Stimulated activated CD8-positive, alpha-beta memory T cell treated with anti-CD3 and anti-CD28 coated beads, Interleukin-15, amount 100 ng/mL, for 1 hour (primary cell): Measurements from ENCODE around the gene MYCL.

ENCODE experiments used
- DNase-seq: peaks from one replicate; pipeline ENCODE4 v3.0.0-alpha.2; 2020; ENCODE audit warnings: low read depth

The MYCL gene

DNA sequence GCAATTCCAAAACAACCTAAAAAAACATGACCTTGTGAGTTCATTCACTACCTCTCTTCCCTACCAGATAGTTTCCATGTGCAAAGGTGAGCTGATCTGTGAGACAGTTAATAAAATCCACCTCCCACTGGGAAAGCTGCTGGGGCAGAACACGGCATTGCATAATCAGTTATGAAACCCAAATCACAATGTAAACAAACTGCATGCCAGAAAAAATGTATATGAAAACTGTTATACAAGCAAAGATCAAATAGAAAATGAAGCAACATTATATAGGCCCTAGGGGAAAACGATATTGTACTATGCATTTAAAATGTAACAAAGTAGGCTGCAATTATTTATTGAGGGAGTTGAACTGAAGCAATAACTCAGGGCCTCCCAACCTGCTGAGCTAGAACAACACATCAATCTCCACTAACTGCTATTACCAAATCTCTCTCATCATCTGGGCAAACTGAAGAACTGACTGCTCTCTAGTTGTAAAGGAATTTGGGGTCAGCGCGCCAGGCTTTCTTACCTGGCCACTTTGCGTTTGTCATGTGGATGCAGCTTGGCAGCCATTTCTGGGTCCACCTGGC, 49.4 kb downstream of the MYCL start:
- DNase-seq: no peak

DNA sequence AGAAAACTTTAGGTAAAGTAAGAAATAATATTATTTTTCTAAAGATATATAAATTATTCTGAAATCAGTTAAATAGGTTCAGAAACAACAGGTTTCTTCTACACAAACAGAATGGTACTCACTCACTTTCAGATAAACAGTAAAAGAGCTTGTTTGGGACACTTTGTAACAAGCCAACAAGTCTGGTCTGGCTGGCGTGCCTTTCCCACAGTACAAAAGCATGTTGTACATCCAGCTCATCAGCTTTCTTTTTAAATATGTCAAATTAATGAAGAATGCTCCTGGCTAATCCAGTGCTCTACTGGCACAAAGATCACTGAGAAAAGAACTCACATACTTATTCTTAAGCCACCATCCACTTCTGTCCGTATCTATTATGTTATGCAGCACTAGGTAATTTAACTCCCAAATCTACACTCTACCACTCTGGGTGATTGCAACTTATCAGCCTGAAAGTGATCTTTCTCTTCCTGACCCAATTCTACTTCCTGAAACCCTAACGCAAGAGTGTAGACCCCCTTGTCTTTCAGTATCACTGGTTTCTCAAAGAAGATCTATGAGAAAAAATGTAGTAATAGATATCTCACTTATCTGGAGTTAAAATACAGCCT, 51.0 kb downstream of the MYCL start:
- DNase-seq: no peak

DNA sequence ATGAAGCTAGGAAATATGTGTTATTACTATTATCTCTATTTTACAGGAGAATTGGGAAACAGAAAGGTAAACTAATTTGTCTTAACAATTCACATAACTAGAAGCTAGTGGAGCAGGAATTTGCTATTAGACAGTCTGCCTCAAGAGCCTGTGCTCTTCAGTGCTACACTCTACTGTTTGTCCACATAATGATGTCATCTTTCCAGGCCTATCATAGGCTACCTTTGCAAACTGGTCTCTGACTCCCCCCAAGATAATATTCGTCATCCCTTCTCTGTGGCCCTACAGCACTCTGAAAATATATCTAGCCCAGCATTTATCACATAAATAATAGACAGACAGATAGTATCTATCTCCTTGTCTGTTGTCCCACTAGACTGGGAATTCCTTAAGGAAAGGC, 52.5 kb downstream of the MYCL start:
- DNase-seq: no peak

DNA sequence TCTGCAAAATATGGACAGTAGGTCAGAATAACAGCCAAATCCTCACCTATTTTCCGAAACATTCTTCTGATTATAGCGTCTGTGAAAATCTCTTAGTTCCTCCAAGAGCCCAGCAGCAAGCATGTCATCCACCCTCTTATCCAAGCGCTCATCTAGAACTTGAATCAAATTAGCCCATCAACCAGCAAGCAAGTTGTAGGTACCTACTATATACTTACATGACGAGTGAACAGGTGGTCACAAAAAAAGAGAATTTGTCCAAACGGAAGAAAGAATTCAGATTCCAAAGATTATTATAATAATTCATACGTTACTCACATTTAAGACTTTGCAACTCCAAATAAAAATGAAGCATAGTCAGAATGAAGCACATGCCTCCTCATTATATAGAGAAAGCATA, 53.8 kb downstream of the MYCL start:
- no peak for DNase-seq

DNA sequence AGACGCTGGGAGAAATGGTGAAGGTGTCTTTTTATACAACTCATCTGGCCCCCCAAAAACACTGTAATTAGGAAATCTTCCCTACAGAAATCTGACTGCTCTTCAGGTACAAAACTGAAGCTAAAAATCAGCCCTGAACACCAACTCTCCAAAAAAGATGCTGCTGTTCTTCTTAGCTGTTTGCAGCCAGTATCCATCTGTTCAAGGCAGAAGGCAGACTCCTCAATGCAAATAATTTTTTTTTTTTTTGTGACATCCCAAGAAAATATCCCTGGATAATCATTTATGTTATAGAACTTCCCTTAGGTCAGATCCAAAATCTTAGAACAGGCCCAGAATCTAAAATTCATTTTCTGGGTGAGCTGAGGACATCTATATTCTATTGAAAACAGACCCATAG, 54.9 kb downstream of the MYCL start:
- DNase-seq: no peak

DNA sequence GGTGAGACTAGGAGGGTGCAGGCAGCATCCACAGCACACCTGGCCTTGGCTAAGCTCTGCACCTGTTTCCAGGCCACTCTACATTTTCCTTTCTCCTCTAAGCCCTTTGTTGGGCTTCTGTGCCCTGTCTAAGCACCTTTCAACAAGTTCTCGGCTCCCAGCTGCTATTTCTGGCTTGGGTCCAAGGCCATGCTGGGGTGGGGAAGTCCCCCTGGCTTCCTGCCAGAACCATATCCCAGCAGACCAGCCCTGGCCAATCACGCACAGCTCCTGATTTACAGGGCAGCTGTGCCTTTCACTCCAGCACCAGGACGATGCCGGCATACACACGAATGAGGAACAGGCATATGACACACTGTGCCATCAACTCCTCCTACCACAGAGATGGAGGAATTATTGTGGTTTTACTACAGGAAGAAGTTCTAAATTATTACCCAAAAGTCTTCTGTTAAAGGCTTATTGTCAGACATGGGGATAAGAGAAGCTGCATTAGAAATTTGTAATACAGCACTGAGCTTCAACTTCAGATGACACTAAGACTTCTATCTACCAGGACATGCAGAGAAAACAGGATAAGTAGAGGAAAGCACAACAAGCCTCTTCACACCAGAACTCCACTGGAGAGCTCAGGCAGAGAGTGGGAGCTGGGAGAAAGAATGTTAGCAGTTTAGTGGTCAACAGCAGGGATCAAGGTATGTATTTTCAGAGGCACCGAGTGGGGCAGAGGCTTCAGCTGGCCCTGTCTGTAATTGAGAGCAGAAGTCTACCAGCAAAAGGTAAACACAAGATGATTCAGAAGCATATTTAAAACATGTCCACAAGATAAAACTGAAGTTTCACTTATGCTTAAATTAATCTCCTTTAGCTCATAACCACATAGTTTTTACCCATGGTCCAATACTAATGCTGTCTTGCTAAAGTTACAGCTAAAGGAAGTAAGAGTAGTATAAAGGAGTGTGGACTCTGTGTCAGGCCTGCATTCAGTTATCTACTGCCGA, 55.8 kb downstream of the MYCL start:
- peak; percentile 40 for DNase-seq
